ENCODE data around the gene UTS2B. TPM values are rescaled to one million over a fixed set of nuclear protein-coding genes. Genes with fewer than 3 reads are reported as not detected.
"Not testable (repeated sequence)": the region's sequence is repeated elsewhere in the genome, so short reads cannot be mapped to it uniquely, and the experiment has no call there.

Gene UTS2B
- total RNA-seq, 1 experiment from 2014 or later: not detected

DNA sequence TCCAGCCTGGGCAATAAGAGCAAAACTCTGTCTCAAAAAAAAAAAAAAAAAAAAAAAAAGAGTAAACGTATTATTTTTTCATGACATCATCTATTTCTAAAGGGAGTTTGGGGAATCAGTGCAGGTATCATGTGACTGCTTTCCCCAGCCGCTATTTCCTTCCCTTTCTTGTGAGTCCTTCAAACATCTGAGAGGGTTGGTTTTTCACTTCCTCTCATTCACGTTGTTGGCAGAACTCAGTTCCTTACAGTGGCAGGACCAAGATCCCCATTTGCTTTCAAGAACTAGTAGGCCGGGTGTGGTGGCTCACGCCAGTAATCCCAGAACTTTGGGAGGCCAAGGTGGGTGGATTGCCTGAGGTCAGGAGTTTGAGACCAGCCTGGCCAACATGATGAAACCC lies 84.3 kb downstream of the UTS2B start:
- H3K4me3 ChIP-seq (ENCODE audit: low read length); H3K9me2 ChIP-seq (replicated peaks; ENCODE audit: insufficient read depth, low read length); H3K79me2 ChIP-seq (ENCODE audit: low read length); H3K4me2 ChIP-seq (ENCODE audit: low read depth, low read length, poor library complexity, severe bottlenecking); H3K27ac ChIP-seq (ENCODE audit: low read length); H3K27me3 ChIP-seq (ENCODE audit: low read length); H3K36me3 ChIP-seq (ENCODE audit: insufficient read depth, low read length); DNase-seq; H3K9me3 ChIP-seq (ENCODE audit: low read length); H3K4me1 ChIP-seq (ENCODE audit: low read length); H2AFZ ChIP-seq (ENCODE audit: low read length); H4K20me1 ChIP-seq (ENCODE audit: insufficient read depth, low read depth, low read length); H3K9ac ChIP-seq (ENCODE audit: low read length): not testable (repeated sequence)

GRCh38 chr3:191244242-191244867 lies 86.0 kb downstream of the UTS2B start:
- Histone ChIP-seq H4K20me1 (ENCODE audit: insufficient read depth, low read depth, low read length) (no peaks in the 10 kb centered on the region), H3K36me3 (ENCODE audit: insufficient read depth, low read length) (no peaks in the 10 kb centered on the region), H3K27ac (ENCODE audit: low read length) (no peak overlapping the region), H3K9me2 (replicated peaks; ENCODE audit: insufficient read depth, low read length) (no peaks in the 10 kb centered on the region), H3K4me2 (ENCODE audit: low read depth, low read length, poor library complexity, severe bottlenecking) (no peak overlapping the region), H3K9ac (ENCODE audit: low read length) (no peak overlapping the region), H3K27me3 (ENCODE audit: low read length) (no peaks in the 10 kb centered on the region), H2AFZ (ENCODE audit: low read length) (no peak overlapping the region), H3K9me3 (ENCODE audit: low read length) (no peaks in the 10 kb centered on the region; the same call in 1 of the 2 replicates), H3K4me3 (ENCODE audit: low read length) (no peak overlapping the region), H3K4me1 (ENCODE audit: low read length) (no peaks in the 10 kb centered on the region), H3K79me2 (ENCODE audit: low read length) (no peaks in the 10 kb centered on the region)
- peak; percentile 43 for DNase-seq

DNA sequence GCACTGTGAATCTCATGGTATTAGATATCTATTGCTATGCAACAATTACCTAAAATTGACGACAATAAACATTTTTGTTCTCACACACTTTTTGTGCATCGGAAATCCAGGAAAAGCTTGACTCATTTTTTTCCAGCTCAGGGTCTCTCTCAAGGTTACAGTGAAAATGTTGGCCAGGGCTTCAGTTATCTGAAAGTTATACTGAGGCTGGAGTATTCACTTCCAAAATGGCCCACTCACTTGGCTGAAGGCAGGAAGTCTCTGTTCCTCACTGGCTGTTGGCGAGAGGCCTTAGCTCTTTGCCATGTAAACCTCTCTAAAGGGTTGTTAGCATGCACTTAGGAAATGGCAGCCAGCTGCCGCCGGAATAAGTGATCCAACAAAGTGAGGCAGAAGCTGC lies 89.8 kb downstream of the UTS2B start:
- Histone ChIP-seq H3K9ac (ENCODE audit: low read length) (no peak overlapping the region), H4K20me1 (ENCODE audit: insufficient read depth, low read depth, low read length) (no peaks in the 10 kb centered on the region), H3K36me3 (ENCODE audit: insufficient read depth, low read length) (no peaks in the 10 kb centered on the region), H3K79me2 (ENCODE audit: low read length) (no peaks in the 10 kb centered on the region), H3K9me2 (replicated peaks; ENCODE audit: insufficient read depth, low read length) (no peaks in the 10 kb centered on the region), H3K4me1 (ENCODE audit: low read length) (no peaks in the 10 kb centered on the region), H3K27ac (ENCODE audit: low read length) (no peak overlapping the region), H3K9me3 (ENCODE audit: low read length) (peaks cover 6% of the 10 kb centered on the region; the same call in 1 of the 2 replicates), H2AFZ (ENCODE audit: low read length) (no peak overlapping the region), H3K4me2 (ENCODE audit: low read depth, low read length, poor library complexity, severe bottlenecking) (no peak overlapping the region), H3K4me3 (ENCODE audit: low read length) (no peak overlapping the region), H3K27me3 (ENCODE audit: low read length) (no peaks in the 10 kb centered on the region)
- no peak for DNase-seq

GRCh38 chr3:191239407-191240031 lies 90.8 kb downstream of the UTS2B start:
- Histone ChIP-seq H3K79me2 (ENCODE audit: low read length) (no peaks in the 10 kb centered on the region), H3K9me2 (replicated peaks; ENCODE audit: insufficient read depth, low read length) (no peaks in the 10 kb centered on the region), H3K9ac (ENCODE audit: low read length) (no peak overlapping the region), H3K27me3 (ENCODE audit: low read length) (no peaks in the 10 kb centered on the region), H3K4me1 (ENCODE audit: low read length) (no peaks in the 10 kb centered on the region), H3K36me3 (ENCODE audit: insufficient read depth, low read length) (no peaks in the 10 kb centered on the region), H3K9me3 (ENCODE audit: low read length) (peaks cover 6% of the 10 kb centered on the region; the same call in 1 of the 2 replicates), H3K4me3 (ENCODE audit: low read length) (no peak overlapping the region), H3K27ac (ENCODE audit: low read length) (no peak overlapping the region), H2AFZ (ENCODE audit: low read length) (no peak overlapping the region), H3K4me2 (ENCODE audit: low read depth, low read length, poor library complexity, severe bottlenecking) (no peak overlapping the region), H4K20me1 (ENCODE audit: insufficient read depth, low read depth, low read length) (no peaks in the 10 kb centered on the region)
- DNase-seq: no peak

- Histone ChIP-seq H3K27me3 (ENCODE audit: low read length) (no peaks in the 10 kb centered on the region), H3K4me1 (ENCODE audit: low read length) (no peaks in the 10 kb centered on the region), H3K4me2 (ENCODE audit: low read depth, low read length, poor library complexity, severe bottlenecking) (no peak overlapping the region), H3K36me3 (ENCODE audit: insufficient read depth, low read length) (no peaks in the 10 kb centered on the region), H3K9me2 (replicated peaks; ENCODE audit: insufficient read depth, low read length) (no peaks in the 10 kb centered on the region), H3K9me3 (ENCODE audit: low read length) (peaks cover 6% of the 10 kb centered on the region; the same call in 1 of the 2 replicates), H3K27ac (ENCODE audit: low read length) (no peak overlapping the region), H2AFZ (ENCODE audit: low read length) (no peak overlapping the region), H3K9ac (ENCODE audit: low read length) (no peak overlapping the region), H3K4me3 (ENCODE audit: low read length) (no peak overlapping the region), H4K20me1 (ENCODE audit: insufficient read depth, low read depth, low read length) (no peaks in the 10 kb centered on the region), H3K79me2 (ENCODE audit: low read length) (no peaks in the 10 kb centered on the region)
- no peak for DNase-seq
Observed at GRCh38 chr3:191238321-191238817, 92.0 kb downstream of the UTS2B start.

GRCh38 chr3:191237047-191237882 lies 93.1 kb downstream of the UTS2B start:
- no peak for DNase-seq
- Histone ChIP-seq H2AFZ (ENCODE audit: low read length) (no peak overlapping the region), H3K4me2 (ENCODE audit: low read depth, low read length, poor library complexity, severe bottlenecking) (no peak overlapping the region), H3K4me3 (ENCODE audit: low read length) (no peak overlapping the region), H3K27ac (ENCODE audit: low read length) (no peak overlapping the region), H3K9me3 (ENCODE audit: low read length) (peaks cover 6% of the 10 kb centered on the region; the same call in 1 of the 2 replicates), H3K36me3 (ENCODE audit: insufficient read depth, low read length) (no peaks in the 10 kb centered on the region), H4K20me1 (ENCODE audit: insufficient read depth, low read depth, low read length) (no peaks in the 10 kb centered on the region), H3K9me2 (replicated peaks; ENCODE audit: insufficient read depth, low read length) (no peaks in the 10 kb centered on the region), H3K79me2 (ENCODE audit: low read length) (no peaks in the 10 kb centered on the region), H3K4me1 (ENCODE audit: low read length) (no peaks in the 10 kb centered on the region), H3K27me3 (ENCODE audit: low read length) (no peaks in the 10 kb centered on the region), H3K9ac (ENCODE audit: low read length) (no peak overlapping the region)

GRCh38 chr3:191236646-191237045 lies 93.7 kb downstream of the UTS2B start:
- no peaks in the 10 kb centered on the region for H3K27me3 ChIP-seq (ENCODE audit: low read length)
- H3K9me2 ChIP-seq (replicated peaks; ENCODE audit: insufficient read depth, low read length): no peaks in the 10 kb centered on the region
- no peak for DNase-seq
- H3K4me2 ChIP-seq (ENCODE audit: low read depth, low read length, poor library complexity, severe bottlenecking): no peak overlapping the region
- H3K27ac ChIP-seq (ENCODE audit: low read length): no peak overlapping the region
- no peak overlapping the region for H2AFZ ChIP-seq (ENCODE audit: low read length)
- no peak overlapping the region for H3K4me3 ChIP-seq (ENCODE audit: low read length)
- H3K9ac ChIP-seq (ENCODE audit: low read length): no peak overlapping the region
- H3K79me2 ChIP-seq (ENCODE audit: low read length): no peaks in the 10 kb centered on the region
- H3K9me3 ChIP-seq (ENCODE audit: low read length): peaks cover 6% of the 10 kb centered on the region; the same call in 1 of the 2 replicates
- no peaks in the 10 kb centered on the region for H4K20me1 ChIP-seq (ENCODE audit: insufficient read depth, low read depth, low read length)
- no peaks in the 10 kb centered on the region for H3K36me3 ChIP-seq (ENCODE audit: insufficient read depth, low read length)
- no peaks in the 10 kb centered on the region for H3K4me1 ChIP-seq (ENCODE audit: low read length)
